GM19193 (cell line): ENCODE measurements around the gene SCMH1.
A peak's percentile ranks its signal among the peaks of the same experiment; 100 is the strongest.

Source experiments
- POLR2A ChIP-seq: IDR thresholded peaks from 4 replicates; pipeline ENCODE4 v1.6.1; 2011; ENCODE audit not compliant: insufficient read depth, insufficient read length; ENCODE audit errors: extremely low read depth

Gene SCMH1

DNA sequence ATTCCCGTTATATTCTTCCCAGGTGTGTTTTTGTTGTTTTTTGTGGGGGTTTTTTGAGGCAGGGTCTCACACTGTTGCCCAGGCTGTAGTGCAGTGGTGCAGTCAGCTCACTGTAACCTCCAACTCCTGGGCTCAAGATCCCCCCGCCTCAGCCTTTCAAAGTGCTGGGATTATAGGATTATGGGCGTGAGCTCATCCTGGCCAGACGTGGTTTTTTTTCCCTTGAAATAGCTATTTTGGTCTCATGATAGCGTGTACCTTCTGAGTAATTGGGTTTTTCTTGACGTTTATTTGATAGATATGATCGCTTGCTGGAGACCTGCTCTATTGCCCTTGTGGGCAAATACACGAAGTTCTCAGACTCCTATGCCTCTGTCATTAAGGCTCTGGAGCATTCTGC lies 245.0 kb downstream of the SCMH1 start:
- no peak for TF ChIP-seq POLR2A

DNA sequence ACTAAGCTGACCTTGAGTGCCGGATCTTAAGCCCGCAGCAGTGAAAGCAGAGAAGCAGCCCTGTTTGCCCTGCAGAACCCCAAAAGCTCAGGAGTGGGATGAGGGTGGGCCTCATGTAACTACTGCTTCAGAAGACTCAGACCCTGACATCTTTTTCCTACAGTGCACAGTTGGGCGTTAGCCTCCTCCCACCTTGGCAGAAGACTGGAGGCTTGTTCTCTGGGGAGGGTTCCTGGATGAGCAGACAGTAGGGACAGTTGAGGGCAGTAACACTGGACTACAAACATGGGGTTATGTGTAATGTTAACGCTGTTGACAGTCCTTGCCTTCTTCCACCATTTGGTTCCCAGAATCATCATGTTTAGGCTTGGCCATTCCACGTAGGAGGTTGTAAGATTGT lies 253.0 kb downstream of the SCMH1 start:
- TF ChIP-seq POLR2A: no peak

DNA sequence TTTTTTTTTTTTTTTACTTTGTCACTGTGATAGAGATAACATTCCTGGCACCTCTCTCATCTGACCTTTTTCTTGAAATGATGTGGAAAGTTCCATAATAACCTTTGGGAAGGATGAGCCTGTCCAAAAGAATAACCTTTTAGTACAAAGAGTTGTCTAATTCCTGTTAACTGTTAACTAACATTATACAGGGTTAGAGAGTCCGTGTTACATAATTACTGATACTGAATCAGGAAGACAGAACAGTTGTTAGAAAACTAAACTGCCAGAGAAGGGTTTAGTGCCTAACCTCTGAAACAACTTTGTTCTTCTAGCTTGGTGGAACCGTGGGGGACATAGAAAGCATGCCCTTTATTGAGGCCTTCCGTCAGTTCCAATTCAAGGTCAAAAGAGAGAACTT lies 253.8 kb downstream of the SCMH1 start:
- TF ChIP-seq POLR2A: no peak

DNA sequence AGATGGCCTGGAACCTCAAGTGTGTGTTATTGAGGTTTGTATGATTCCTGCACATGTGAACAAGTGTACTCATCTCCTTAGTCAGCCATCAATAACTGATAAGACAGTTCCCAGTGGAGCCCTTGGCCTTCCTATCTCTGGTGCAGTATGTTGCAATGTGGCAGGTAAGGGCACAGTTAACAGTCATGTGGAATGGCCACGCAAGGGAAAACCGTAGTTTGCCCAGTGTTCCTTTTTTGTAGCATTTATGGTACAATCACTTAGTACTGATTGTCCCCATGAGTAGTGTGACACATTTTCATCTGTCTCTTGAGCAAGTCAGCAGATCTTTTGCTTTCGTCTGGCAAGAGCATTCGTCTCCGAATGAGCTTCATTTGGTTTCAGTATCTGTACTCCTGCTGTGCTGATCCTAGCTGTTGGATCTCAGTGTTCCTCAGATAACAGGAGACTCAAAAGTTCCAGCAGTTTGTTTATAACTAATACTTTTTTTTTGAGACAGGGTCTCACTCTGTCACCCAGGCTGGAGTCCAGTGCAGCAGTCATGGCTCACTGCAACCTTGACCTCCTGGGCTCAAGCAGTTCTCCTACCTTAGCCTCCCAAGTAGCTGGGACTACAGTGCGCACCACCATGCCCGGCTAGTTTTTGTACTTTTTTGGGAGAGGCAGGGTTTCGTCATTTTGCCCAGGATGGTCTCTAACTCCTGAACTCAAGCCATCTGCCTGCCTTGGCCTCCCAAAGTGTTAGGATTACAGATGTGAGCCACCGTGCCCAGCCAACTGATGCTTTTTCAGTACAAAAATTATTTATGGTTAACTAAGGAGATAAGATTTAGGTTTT lies 254.4 kb downstream of the SCMH1 start:
- no peak for TF ChIP-seq POLR2A

GRCh38 chr1:40986956-40987355 lies 255.2 kb downstream of the SCMH1 start:
- peak; percentile 4 for TF ChIP-seq POLR2A

DNA sequence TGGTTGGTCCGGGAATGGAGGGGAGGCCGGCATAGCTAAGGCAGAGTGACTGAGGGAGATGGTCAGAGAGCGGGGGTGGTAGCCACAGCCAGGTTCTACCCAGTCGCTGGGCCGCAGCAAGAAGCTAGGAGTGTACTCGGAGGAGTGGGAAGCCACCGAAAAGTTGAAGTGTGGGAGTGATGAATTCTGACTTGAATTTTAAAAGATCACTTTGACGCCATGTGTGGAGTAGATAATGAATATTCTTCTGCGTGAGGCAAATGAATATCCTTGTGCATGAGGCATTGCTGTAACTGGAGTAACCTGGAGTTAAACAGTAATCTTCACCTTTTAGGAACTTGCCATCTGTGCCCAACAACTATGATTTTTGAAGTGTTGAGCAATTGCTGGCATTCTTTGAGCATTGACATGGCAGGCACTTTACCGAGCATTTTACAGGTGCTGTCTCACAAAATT lies 255.8 kb downstream of the SCMH1 start:
- TF ChIP-seq POLR2A: peak; percentile 4

GRCh38 chr1:40985875-40986274 lies 256.2 kb downstream of the SCMH1 start:
- no peak for TF ChIP-seq POLR2A

- no peak for TF ChIP-seq POLR2A
These were observed 256.9 kb downstream of the SCMH1 start for GRCh38 chr1:40985161-40985560.

GRCh38 chr1:40984531-40984930 lies 257.6 kb downstream of the SCMH1 start:
- TF ChIP-seq POLR2A: no peak

- TF ChIP-seq POLR2A: no peak
These were observed 258.0 kb downstream of the SCMH1 start for GRCh38 chr1:40984066-40984465.

DNA sequence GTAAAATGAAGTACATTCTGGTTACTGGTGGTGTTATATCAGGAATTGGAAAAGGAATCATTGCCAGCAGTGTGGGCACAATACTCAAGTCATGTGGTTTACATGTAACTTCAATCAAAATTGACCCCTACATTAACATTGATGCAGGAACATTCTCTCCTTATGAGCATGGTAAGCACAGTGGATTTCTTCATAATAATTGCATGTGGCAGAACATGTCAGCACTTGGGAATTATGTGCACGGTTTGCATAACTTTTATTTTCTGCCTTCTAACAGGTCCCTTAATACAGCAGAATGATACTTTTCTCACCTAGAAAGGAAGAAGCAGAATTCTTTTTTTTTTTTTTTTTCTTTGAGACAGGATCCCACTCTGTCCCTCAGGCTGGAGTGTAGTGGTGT lies 258.8 kb downstream of the SCMH1 start:
- TF ChIP-seq POLR2A: no peak

- no peak for TF ChIP-seq POLR2A
These were observed 259.4 kb downstream of the SCMH1 start for GRCh38 chr1:40982721-40983120.

GRCh38 chr1:40981691-40982448 lies 260.2 kb downstream of the SCMH1 start:
- TF ChIP-seq POLR2A: no peak

DNA sequence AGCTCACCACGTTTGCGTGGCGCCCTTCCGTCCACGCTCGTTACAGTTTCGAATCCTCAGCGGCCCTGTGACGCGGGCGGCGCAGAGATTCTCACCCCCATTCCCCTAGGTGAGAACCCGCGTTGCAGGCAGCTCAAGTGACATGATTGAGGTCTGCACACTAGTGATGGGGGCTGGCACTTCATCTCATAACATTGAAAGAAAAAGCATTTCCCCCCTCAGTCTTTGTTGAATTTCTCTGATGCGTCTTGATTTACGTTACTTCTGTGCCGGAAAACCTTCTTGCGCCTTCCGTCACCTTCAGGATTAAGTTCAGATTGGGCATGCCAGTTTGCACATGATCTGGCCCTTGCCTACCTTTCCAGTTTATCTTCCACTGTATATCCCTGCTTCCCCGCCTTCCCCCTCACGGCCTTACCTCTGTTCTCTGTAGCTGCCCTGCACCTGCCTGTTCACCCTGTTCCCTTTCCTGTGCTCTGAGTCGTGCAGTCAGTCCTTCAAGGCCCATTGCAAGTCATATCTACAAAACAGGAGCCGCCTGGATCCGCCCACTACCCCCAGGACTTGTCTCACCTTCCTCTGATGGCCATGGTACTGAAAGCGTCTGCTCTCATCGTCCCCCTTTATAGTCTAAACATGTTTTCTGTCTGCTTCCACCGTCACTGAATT lies 261.5 kb downstream of the SCMH1 start:
- no peak for TF ChIP-seq POLR2A

DNA sequence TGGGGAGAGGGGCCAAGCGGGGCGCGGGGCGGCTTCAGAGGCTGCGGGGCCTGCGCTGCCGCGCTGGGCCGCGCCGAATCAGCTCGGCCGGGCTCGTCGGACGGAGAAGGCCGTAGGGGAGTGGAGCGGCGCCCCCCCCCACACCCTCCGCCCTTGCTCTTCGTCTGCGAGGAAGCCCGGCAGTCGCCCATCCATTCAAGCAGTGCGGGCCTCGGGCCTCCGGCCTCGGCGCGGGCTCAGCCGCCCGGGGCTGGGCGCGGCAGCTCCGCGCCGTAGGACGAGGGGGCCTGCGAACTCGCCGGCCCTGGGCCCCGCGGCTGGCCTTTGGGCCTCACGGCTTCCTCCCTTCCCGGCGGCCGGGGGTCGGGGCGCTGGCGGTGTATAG lies 262.0 kb downstream of the SCMH1 start:
- no peak for TF ChIP-seq POLR2A
